Heart left ventricle (tissue), 16 donors: Measurements from ENCODE around the gene IQSEC1. TPM values are rescaled to one million over a fixed set of nuclear protein-coding genes. Genes with fewer than 3 reads are reported as not detected.

Source experiments
- ATAC-seq, 4 donors: fragments of 200-7000 bp; cut with Tn5 transposase; one replicate each; pipeline ENCODE4 v1.9.1; 2020 to 2022; ENCODE audit warnings: moderate library complexity in 4 of 4, mild to moderate bottlenecking in 3 of 4, moderate number of reproducible peaks in 1 of 4
- DNase-seq, 5 donors: peaks; one replicate each; pipeline ENCODE4 v3.0.0-alpha.2; 2020
- H3K27ac ChIP-seq, 12 donors: fragments of 200-600 bp; sonication (generic) in 4 of 12; one replicate each; pipeline versions ENCODE4 v1.5.0 to v1.8.0; 2016 to 2022; ENCODE audit warnings: mild to moderate bottlenecking in 2 of 12
- H3K27me3 ChIP-seq, 9 donors: fragments of 200-600 bp; sonication (generic) in 2 of 9; one replicate each; pipeline versions ENCODE4 v1.5.1 to v1.8.0; 2016 to 2022; ENCODE audit warnings: mild to moderate bottlenecking in 3 of 9
- H3K36me3 ChIP-seq, 9 donors: fragments of 200-600 bp; sonication (generic) in 2 of 9; one replicate each; pipeline versions ENCODE4 v1.5.0 to v1.8.0; 2018 to 2022; ENCODE audit warnings: mild to moderate bottlenecking in 2 of 9
- H3K4me1 ChIP-seq, 12 donors: fragments of 200-600 bp; sonication (generic) in 4 of 12; one replicate each; pipeline versions ENCODE4 v1.5.0 to v1.8.0; 2016 to 2022; ENCODE audit warnings: mild to moderate bottlenecking in 3 of 12
- H3K4me3 ChIP-seq, 12 donors: fragments of 200-600 bp; sonication (generic) in 4 of 12; one replicate each; pipeline versions ENCODE4 v1.5.0 to v1.8.0; 2017 to 2022; ENCODE audit warnings: mild to moderate bottlenecking in 9 of 12, moderate library complexity in 4 of 12
- H3K9me3 ChIP-seq, 12 donors: fragments of 200-600 bp; sonication (generic) in 4 of 12; one replicate each; pipeline versions ENCODE4 v1.5.0 to v1.8.0; 2016 to 2022; ENCODE audit warnings: mild to moderate bottlenecking in 1 of 12
- CTCF ChIP-seq, 12 donors: fragments of 200-600 bp; sonication (generic) in 4 of 12; IDR thresholded peaks; one replicate each; pipeline versions ENCODE4 v1.5.0 to v1.8.0; 2018 to 2022; ENCODE audit warnings: antibody characterized with exemption in 12 of 12, mild to moderate bottlenecking in 5 of 12
- POLR2A ChIP-seq, 2 donors: fragments of 450-650 bp; IDR thresholded peaks; one replicate each; pipeline ENCODE4 v1.6.1; 2017; ENCODE audit warnings: antibody characterized with exemption in 2 of 2, mild to moderate bottlenecking in 2 of 2, moderate library complexity in 2 of 2
- WGBS, 4 donors: extraction: QIAGEN DNeasy Blood & Tissue Kit in 2 of 4; methylation state at CpG; one replicate each; pipeline versions ENCODE4 v1.1.5 to v1.1.7; 2013 to 2018; 5-methylcytosine and 5-hydroxymethylcytosine counted together
- intact Hi-C, 10 donors: fragments of 100-400 bp; cut with DNase I; formaldehyde crosslinking; loops; one replicate each; pipeline versions ENCODE4 v1.11.1 to v1.14.2; 2022
- polyA plus RNA-seq, 2 donors: library from polyadenylated mRNA; stranded (reverse); fragments of 200-250 nt; gene quantifications; one replicate each; pipeline ENCODE4 v1.2.3, GENCODE V29; 2013
- total RNA-seq, 9 donors: library from RNA; depleted of rRNA in 2 of 9; stranded (reverse); fragments of >200 nt in 2 of 9; fragmentation: NEBNext Ultra II Directional in 3 of 9; extraction: Animal tissue kit (Norgen Biotek cat#: 25700) in 3 of 9; gene quantifications; one replicate each; pipeline versions ENCODE4 v1.1.0 to v1.2.4, GENCODE V29; 2016 to 2023
- donor health status: ischemic (EF 13 %, LVEDD 7.1; RV severe dilation, severe dysfunction).
- donor health status: healthy with polysubstance abuse.
- donor health status: DM: no; HTN: yes; CAD: no.
- donor health status: DM: no; HTN: no; CAD: no.
- donor health status: ischemic (EF 25% LVEDD 6.9; RV normal size, moderate dysfunction).
- donor health status: ischemic (EF 25% LVEDD 5.7; RV mildly dilated, moderate dysfunction).
- donor health status: healthy.
- donor health status: DM: yes; HTN: yes; CAD: no.
- donor health status: ischemic (EF 35%, LVEDD 5.7; RV mildly dilated, moderate dysfunction).
- donor health status: nonischemic (EF 11% LVEDD 7.7; RV severe dilation, severe dysfunction).
- donor health status: DM: yes; HTN: yes; CAD: no.
- donor health status: PGD.
- donor health status: ischemic (EF 29% LVEDD 5.4; RV normal size, mild dysfunction).
- donor health status: nonischemic (EF 23%, LVEDD 6.1; RV moderate dilation, normal function).

IQSEC1 gene
- total and polyA plus RNA-seq, 11 donors, result 28.8 to 79.1 (median 62.2) TPM

- Histone ChIP-seq H3K36me3 (no peaks in the 10 kb centered on the region), H3K27ac (no peak overlapping the region), H3K4me3 (no peak overlapping the region), H3K4me1 (peaks cover 9 to 41% (median 20%) of the 10 kb centered on the region in 12 donors), H3K9me3 (no peaks in the 10 kb centered on the region), H3K27me3 (peaks cover 0 to 24% (median 0%) of the 10 kb centered on the region in 9 donors)
- ATAC-seq, result no peak
- WGBS, 4 donors, result 81 to 93% (median 89%) methylated on average over 3 to 4 of the region's 4 CpGs
- TF ChIP-seq POLR2A (IDR thresholded peaks at IDR 0.05) (no peak), CTCF (IDR thresholded peaks at IDR 0.05) (no peak)
- intact Hi-C loops, result loop anchor here in 1 of 10 donors (5.0 kb wide), 1 partner anchor 47 kb away; no protein-coding TSS in a partner anchor
- DNase-seq, result no peak
Observed at GRCh38 chr3:13069495-13069894, 3.7 kb downstream of the IQSEC1 start.

- TF ChIP-seq CTCF (IDR thresholded peaks at IDR 0.05), result no peak
- no peak for TF ChIP-seq POLR2A (IDR thresholded peaks at IDR 0.05)
- peaks cover 0 to 15% (median 0%) of the 10 kb centered on the region in 9 donors for H3K27me3 ChIP-seq
- H3K4me3 ChIP-seq, result no peak overlapping the region
- ATAC-seq (no peak), DNase-seq (no peak)
- H3K9me3 ChIP-seq, result no peaks in the 10 kb centered on the region
- no peaks in the 10 kb centered on the region for H3K36me3 ChIP-seq
- intact Hi-C loops, result loop anchor here in 1 of 10 donors (5.0 kb wide), 1 partner anchor 46 kb away; no protein-coding TSS in a partner anchor
- H3K4me1 ChIP-seq, result peaks cover 4 to 33% (median 15%) of the 10 kb centered on the region in 12 donors
- WGBS, 4 donors, result 71 to 87% (median 77%) methylated on average over 4 of the region's 4 CpGs
- no peak overlapping the region for H3K27ac ChIP-seq
Observed at GRCh38 chr3:13068269-13069010, 4.8 kb downstream of the IQSEC1 start.

GRCh38 chr3:13067778-13068177 lies 5.5 kb downstream of the IQSEC1 start:
- no peak for TF ChIP-seq CTCF (IDR thresholded peaks at IDR 0.05)
- TF ChIP-seq POLR2A (IDR thresholded peaks at IDR 0.05), result no peak
- ATAC-seq, result no peak
- H3K36me3 ChIP-seq, result no peaks in the 10 kb centered on the region
- 94 to 97% (median 95%) methylated on average over 4 of the region's 4 CpGs for WGBS, 4 donors
- H3K4me1 ChIP-seq, result peaks cover 0 to 26% (median 8%) of the 10 kb centered on the region in 12 donors
- no peak overlapping the region for H3K27ac ChIP-seq
- H3K4me3 ChIP-seq, result no peak overlapping the region
- no peak for DNase-seq
- peaks cover 0 to 8% (median 0%) of the 10 kb centered on the region in 9 donors for H3K27me3 ChIP-seq
- H3K9me3 ChIP-seq, result no peaks in the 10 kb centered on the region
- intact Hi-C loops, result loop anchor here in 1 of 10 donors (5.0 kb wide), 1 partner anchor 45 kb away; no protein-coding TSS in a partner anchor

GRCh38 chr3:13066834-13067233 lies 6.4 kb downstream of the IQSEC1 start:
- H3K27ac ChIP-seq, result no peak overlapping the region
- no peaks in the 10 kb centered on the region for H3K9me3 ChIP-seq
- peaks cover 0 to 17% (median under 1%) of the 10 kb centered on the region in 12 donors for H3K4me1 ChIP-seq
- intact Hi-C loops, result loop anchor here in 1 of 10 donors (5.0 kb wide), 1 partner anchor 45 kb away; no protein-coding TSS in a partner anchor
- ATAC-seq (no peak), DNase-seq (no peak)
- H3K27me3 ChIP-seq, result no peaks in the 10 kb centered on the region
- TF ChIP-seq CTCF (IDR thresholded peaks at IDR 0.05), result no peak
- TF ChIP-seq POLR2A (IDR thresholded peaks at IDR 0.05), result no peak
- 85 to 95% (median 89%) methylated on average over 3 to 4 of the region's 4 CpGs for WGBS, 4 donors
- H3K4me3 ChIP-seq, result no peak overlapping the region
- no peaks in the 10 kb centered on the region for H3K36me3 ChIP-seq
